Endothelial cell of umbilical vein (primary cell): ENCODE data around the gene IFI6. TPM values are rescaled to one million over a fixed set of nuclear protein-coding genes. Genes with fewer than 3 reads are reported as not detected.

Experiments
- BruUV-seq: library from RNA; stranded (reverse); fragments of 400-500 nt; replicated peaks from 2 replicates; lab custom pipeline; 2021; lab: Mats Ljungman, UMichigan
- CTCF ChIA-PET: fragments of 300-600, 350-600 bp; sonication (Branson Sonifier 250); formaldehyde crosslinking; loops from one replicate; lab custom pipeline; 2021; ENCODE audit warnings: antibody characterized with exemption, inconsistent platforms; lab: Charles Lee
- POLR2A ChIA-PET: fragments of 300-600, 350-600 bp; sonication (Branson Sonifier 250); formaldehyde crosslinking; loops from one replicate; lab custom pipeline; 2021; ENCODE audit warnings: antibody characterized with exemption, inconsistent platforms; lab: Charles Lee
- DNase-seq: peaks from one replicate; pipeline ENCODE4 v3.0.0-alpha.2; 2011; ENCODE audit warnings: low read depth, low spot score
- FAIRE-seq: peaks from 2 replicates; lab custom pipeline; 2011; peaks lifted over from hg19 to GRCh38; lab: Jason Lieb, UNC
- H2AFZ ChIP-seq: 2 replicates; pipeline ENCODE4 v1.6.0; 2012; ENCODE audit warnings: low read depth, low read length, control low read depth, inconsistent platforms
- H3K27ac ChIP-seq: 2 replicates; pipeline ENCODE4 v1.5.1; 2011; ENCODE audit warnings: low read depth, mild to moderate bottlenecking, control low read depth, low read length, moderate library complexity; ENCODE audit not compliant: insufficient read depth
- H3K27me3 ChIP-seq, 2 experiments: 2 replicates each; pipeline versions ENCODE4 v1.6.0 to v1.6.1; 2011; ENCODE audit warnings: low read length in 2 of 2, mixed read lengths in 1 of 2; ENCODE audit not compliant: control insufficient read depth in 2 of 2, insufficient read depth in 2 of 2
- H3K36me3 ChIP-seq, 2 experiments: 2 replicates in 1 of 2; 3 replicates in 1 of 2; pipeline ENCODE4 v1.5.1; 2011; ENCODE audit warnings: low read length in 2 of 2, mild to moderate bottlenecking in 1 of 2, moderate library complexity in 1 of 2; ENCODE audit not compliant: control insufficient read depth in 2 of 2, insufficient read depth in 2 of 2; ENCODE audit errors: extremely low read depth in 1 of 2
- H3K4me1 ChIP-seq: 3 replicates; pipeline ENCODE4 v1.5.1; 2011; ENCODE audit warnings: mild to moderate bottlenecking, low read length; ENCODE audit not compliant: control insufficient read depth, insufficient read depth; ENCODE audit errors: extremely low read depth
- H3K4me2 ChIP-seq: 2 replicates; pipeline ENCODE4 v1.6.1; 2011; ENCODE audit warnings: low read length, control low read depth, mixed read lengths; ENCODE audit not compliant: insufficient read depth
- H3K4me3 ChIP-seq, 3 experiments: fragments of 200-600 bp in 1 of 3; sonication (generic), shearing (Covaris generic) in 1 of 3; replicated peaks in 1 of 3; 2 replicates each; pipeline ENCODE4 v1.5.1; 2011 to 2016; ENCODE audit warnings: control low read depth in 3 of 3, low read length in 3 of 3, mild to moderate bottlenecking in 2 of 3, inconsistent platforms in 1 of 3, low read depth in 1 of 3, moderate library complexity in 1 of 3; ENCODE audit not compliant: insufficient read depth in 1 of 3
- H3K79me2 ChIP-seq: 2 replicates; pipeline ENCODE4 v1.6.0; 2012; ENCODE audit warnings: low read length, inconsistent platforms; ENCODE audit not compliant: control insufficient read depth, insufficient read depth
- H3K9ac ChIP-seq: replicated peaks from 2 replicates; pipeline ENCODE3; 2011; ENCODE audit warnings: low read length, control low read depth; ENCODE audit not compliant: insufficient read depth; ENCODE audit errors: extremely low read depth
- H3K9me1 ChIP-seq: replicated peaks from 3 replicates; pipeline ENCODE4 v1.6.0; 2011; ENCODE audit warnings: mild to moderate bottlenecking, low read length; ENCODE audit not compliant: control insufficient read depth, insufficient read depth; ENCODE audit errors: extremely low read depth
- H3K9me3 ChIP-seq: replicated peaks from 2 replicates; pipeline ENCODE4 v1.5.1; 2012; ENCODE audit warnings: low read length, inconsistent platforms; ENCODE audit not compliant: control insufficient read depth, insufficient read depth
- H4K20me1 ChIP-seq: replicated peaks from 2 replicates; pipeline ENCODE3; 2011; ENCODE audit warnings: mild to moderate bottlenecking, low read length; ENCODE audit not compliant: control insufficient read depth, insufficient read depth; ENCODE audit errors: extremely low read depth
- CTCF ChIP-seq, 2 donors: IDR thresholded peaks; 1 replicate in 1 of 2; 2 replicates in 1 of 2; pipeline ENCODE4 v1.5.1; 2011; ENCODE audit warnings: low read length in 2 of 2, mild to moderate bottlenecking in 2 of 2, moderate library complexity in 2 of 2, control low read depth in 1 of 2, inconsistent platforms in 1 of 2, low read depth in 1 of 2; ENCODE audit not compliant: insufficient read depth in 1 of 2; ENCODE audit errors: extremely low read depth in 1 of 2
- EZH2 ChIP-seq: IDR thresholded peaks from 2 replicates; pipeline ENCODE4 v1.6.1; 2012; ENCODE audit warnings: borderline replicate concordance, low read depth, mild to moderate bottlenecking, moderate library complexity, low read length, inconsistent platforms; ENCODE audit not compliant: severe bottlenecking
- FOS ChIP-seq: IDR thresholded peaks from 2 replicates; pipeline ENCODE4 v1.6.1; 2011; ENCODE audit warnings: mild to moderate bottlenecking, low read length, moderate library complexity, borderline replicate concordance; ENCODE audit not compliant: insufficient read depth
- GATA2 ChIP-seq: IDR thresholded peaks from 2 replicates; pipeline ENCODE4 v1.7.0; 2011; ENCODE audit warnings: low read depth, mild to moderate bottlenecking, moderate library complexity, mixed read lengths, low read length; ENCODE audit not compliant: insufficient read length, insufficient read depth
- JUN ChIP-seq: IDR thresholded peaks from 2 replicates; pipeline ENCODE4 v1.6.1; 2011; ENCODE audit warnings: borderline replicate concordance, low read depth; ENCODE audit not compliant: insufficient read length, insufficient read depth
- MAX ChIP-seq: IDR thresholded peaks from 2 replicates; pipeline ENCODE4 v1.6.1; 2011; ENCODE audit not compliant: insufficient read depth, insufficient read length
- MYC ChIP-seq: IDR thresholded peaks from one replicate; pipeline ENCODE4 v1.6.1; 2011; ENCODE audit warnings: mild to moderate bottlenecking, low read depth, low read length
- POLR2A ChIP-seq: IDR thresholded peaks from 2 replicates; pipeline ENCODE4 v1.6.1; 2012; ENCODE audit warnings: low read depth, mild to moderate bottlenecking, control low read depth, low read length
- POLR2AphosphoS5 ChIP-seq: IDR thresholded peaks from 2 replicates; pipeline ENCODE4 v1.6.1; 2012; ENCODE audit warnings: low read depth, mild to moderate bottlenecking, control low read depth, low read length, moderate library complexity; ENCODE audit not compliant: insufficient read depth
- dilution Hi-C: fragments of 300-500 bp; cut with MboI; formaldehyde crosslinking; loops from one replicate; pipeline ENCODE4 v1.15.0; 2019; ENCODE audit warnings: low sequenced_read_pairs; ENCODE audit not compliant: extremely low pct_ligation_motif_present
- intact Hi-C: fragments of 100-400 bp; cut with micrococcal nuclease; formaldehyde crosslinking; loops from one replicate; pipeline ENCODE4 v1.10.0; 2022
- polyA plus RNA-seq, 4 experiments: library from polyadenylated mRNA; depleted of rRNA in 3 of 4; stranded (reverse) in 3 of 4; unstranded in 1 of 4; fragments of >200 nt; gene quantifications; 2 replicates each; pipeline versions ENCODE4 v1.2.1 to v1.2.3, GENCODE V29; 2011 to 2012; ENCODE audit warnings: missing spikeins in 1 of 4
- total RNA-seq: library from RNA; stranded (reverse); gene quantifications from 2 replicates; pipeline ENCODE4 v1.2.3, GENCODE V29; 2021

IFI6 gene
- total and polyA plus RNA-seq, 2 donors (not counting 3 experiments of a cell fraction or from before 2014, with no cell fraction given): 28.4 to 47.9 TPM

- H4K20me1 ChIP-seq: no peaks in the 10 kb centered on the region
- DNase-seq (no peak), FAIRE-seq (no peak)
- no peaks in the 10 kb centered on the region for H3K27me3 ChIP-seq
- H3K9me3 ChIP-seq: no peaks in the 10 kb centered on the region
- no peaks in the 10 kb centered on the region for H3K9me1 ChIP-seq
- TF ChIP-seq EZH2 (no peak), FOS (no peak), MYC (no peak), JUN (no peak), POLR2A (no peak), POLR2AphosphoS5 (no peak), GATA2 (no peak), CTCF (IDR thresholded peaks at IDR 0.05; ENCODE audit: extremely low read depth in 1 of 2, insufficient read depth in 1 of 2, low read depth in 1 of 2, low read length in 2 of 2) (no peak), MAX (no peak)
- no peak overlapping the region for H3K27ac ChIP-seq
- no peaks in the 10 kb centered on the region for H3K79me2 ChIP-seq
- CTCF ChIA-PET: interaction anchor here (0.7 to 8.6 kb wide), 5 partner anchors 37 to 270 kb away, joined by 3 to 306 read pairs (median 3); partner anchors contain the start of gene AHDC1
- no peak overlapping the region for H3K4me3 ChIP-seq
- no TSS peak for BruUV-seq
- H3K9ac ChIP-seq: no peak overlapping the region
- H3K36me3 ChIP-seq: no peaks in the 10 kb centered on the region
- peaks cover 15% of the 10 kb centered on the region for H3K4me1 ChIP-seq
- intact Hi-C loops (no loop called here), dilution Hi-C loops (no loop called here)
- no peak overlapping the region for H2AFZ ChIP-seq
- no peak overlapping the region for H3K4me2 ChIP-seq
- POLR2A ChIA-PET: no interaction called here
Measured at GRCh38 chr1:27665016-27665651, 6.9 kb downstream of the IFI6 start.
